Activated CD8-positive, alpha-beta memory T cell treated with anti-CD3 and anti-CD28 coated beads for 36 hours (primary cell): ENCODE data around the gene FAM98C. TPM values are rescaled to one million over a fixed set of nuclear protein-coding genes. Genes with fewer than 3 reads are reported as not detected.

Experiments
- CTCF ChIA-PET: fragments of 350-600 bp; sonication (Branson Sonifier 250); formaldehyde crosslinking; loops from one replicate; lab custom pipeline; 2021; ENCODE audit warnings: antibody characterized with exemption; lab: Charles Lee
- POLR2A ChIA-PET: fragments of 350-600 bp; sonication (Branson Sonifier 250); formaldehyde crosslinking; loops from one replicate; lab custom pipeline; 2021; ENCODE audit warnings: antibody characterized with exemption; lab: Charles Lee
- total RNA-seq, 2 experiments: library from RNA; stranded (reverse); gene quantifications; one replicate each; pipeline ENCODE4 v1.2.3, GENCODE V29; 2021

FAM98C gene
- total RNA-seq, 2 experiments from 2014 or later: 15.0 to 16.0 TPM

DNA sequence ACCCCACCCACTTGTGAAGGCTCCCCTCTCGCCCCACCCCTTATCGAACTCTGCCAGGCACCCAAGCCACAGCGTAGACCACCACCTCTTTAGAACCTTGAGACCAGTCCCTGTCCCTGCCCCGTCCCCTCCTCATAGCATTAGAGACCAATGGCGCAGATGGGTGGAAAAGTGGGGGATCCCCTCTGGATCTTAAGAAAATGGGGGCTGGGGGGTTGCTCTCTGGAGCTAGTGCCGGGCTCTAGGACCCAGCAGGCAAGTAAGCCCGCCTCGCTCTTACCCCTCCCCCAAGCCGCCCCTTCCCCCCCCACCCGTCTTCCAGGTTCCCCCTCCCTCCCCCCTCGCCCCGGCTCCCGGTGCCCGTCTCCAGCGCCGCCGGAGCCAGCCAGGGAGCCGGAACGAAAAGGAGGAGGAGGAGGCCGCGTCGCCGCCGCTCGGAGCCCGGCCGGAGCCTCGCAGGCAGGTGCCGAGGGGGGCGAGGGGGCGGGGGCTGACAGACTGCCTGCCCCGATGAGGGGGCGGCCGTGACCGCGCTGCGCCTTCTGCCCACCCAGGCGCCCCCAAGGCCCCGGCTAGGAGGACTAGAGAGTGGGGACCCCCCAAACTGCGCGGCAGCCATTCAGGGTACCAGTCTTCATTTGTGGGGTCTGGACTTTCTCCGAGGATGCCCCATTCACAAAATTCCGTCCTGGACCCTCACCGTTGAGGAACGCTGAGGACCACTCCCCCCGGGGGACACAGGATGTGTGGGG is 14.4 kb upstream of the FAM98C start, which contains the start of gene SPRED3:
Gene SPRED3 (plus strand): TSS at position 349 of the 752 bp plus-strand sequence. CDS start 1,606 bp downstream, outside the sequence.
- CTCF ChIA-PET: interaction anchor here (0.6 to 4.7 kb wide), 5 partner anchors 12 to 486 kb away, joined by 3 to 25 read pairs (median 4); partner anchors contain the start of genes CATSPERG and FAM98C
- POLR2A ChIA-PET: interaction anchor here (0.6 to 2.7 kb wide), 3 partner anchors 14 to 352 kb away, joined by 4 to 15 read pairs (median 5); partner anchors contain the start of genes FAM98C and PSMD8

- ChIA-PET CTCF (interaction anchor here (4.7 kb wide), 1 partner anchor 14 kb away, joined by 25 read pairs; the partner anchor contains the start of gene FAM98C), POLR2A (interaction anchor here (2.7 kb wide), 1 partner anchor 15 kb away, joined by 15 read pairs; the partner anchor contains the start of gene PSMD8)
Observed at GRCh38 chr19:38389101-38389925, 13.6 kb upstream of the FAM98C start.

DNA sequence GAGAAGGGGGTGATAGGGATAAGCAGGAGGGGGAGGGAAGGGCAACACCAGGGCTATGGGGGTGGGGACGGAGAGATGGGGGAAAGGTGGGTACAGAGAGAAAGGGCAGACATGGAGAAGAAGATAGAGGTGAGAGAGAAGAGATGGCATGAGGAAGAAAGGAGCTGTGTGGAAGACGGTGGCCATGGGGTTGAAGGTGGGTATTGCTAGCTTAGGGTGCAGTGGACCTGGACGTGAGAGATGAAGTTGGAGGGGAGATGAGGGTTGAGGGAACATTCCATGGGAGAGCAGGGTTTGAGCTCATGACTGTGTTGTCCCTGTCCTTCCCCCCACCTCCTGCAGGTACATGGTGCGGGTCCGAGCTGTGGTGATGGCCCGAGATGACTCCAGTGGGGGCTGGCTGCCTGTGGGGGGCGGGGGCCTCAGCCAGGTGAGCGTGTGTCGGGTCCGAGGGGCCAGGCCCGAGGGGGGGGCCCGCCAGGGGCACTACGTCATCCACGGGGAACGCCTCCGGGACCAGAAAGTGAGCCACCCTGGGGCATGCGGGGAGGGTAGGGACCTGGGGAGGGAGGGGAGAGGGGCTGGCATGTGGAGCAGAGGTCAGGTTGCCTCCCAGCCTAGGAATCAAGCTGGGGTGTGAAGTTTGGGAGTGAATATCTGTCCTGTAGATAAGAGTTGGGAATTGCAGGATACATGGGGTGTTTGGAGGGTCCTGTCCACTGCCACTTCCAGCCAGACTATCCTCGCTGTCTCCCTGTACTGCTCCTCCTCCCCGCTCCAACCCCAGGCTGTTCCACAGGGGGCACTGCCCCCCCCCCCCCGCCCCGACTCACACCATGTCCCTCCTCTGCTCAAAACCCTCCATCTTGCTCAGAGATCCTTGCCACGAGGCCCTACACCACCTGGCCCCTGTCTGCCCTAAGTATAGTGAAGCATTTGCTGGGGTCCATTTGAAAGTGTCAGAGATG is 12.7 kb upstream of the FAM98C start:
- ChIA-PET POLR2A (interaction anchor here (0.6 kb wide), 1 partner anchor 12 kb away, joined by 5 read pairs; the partner anchor contains the start of gene FAM98C), CTCF (interaction anchor here (4.7 kb wide), 1 partner anchor 13 kb away, joined by 25 read pairs; the partner anchor contains the start of gene FAM98C)

GRCh38 chr19:38391911-38392464 is 10.9 kb upstream of the FAM98C start:
- ChIA-PET CTCF (interaction anchor here (1.0 kb wide), 1 partner anchor 11 kb away, joined by 5 read pairs; the partner anchor contains the start of gene FAM98C), POLR2A (no interaction called here)

- ChIA-PET POLR2A (interaction anchor here (0.5 kb wide), 1 partner anchor 642 kb away, joined by 11 read pairs; no protein-coding TSS in a partner anchor), CTCF (interaction anchor here (1.0 kb wide), 1 partner anchor 10 kb away, joined by 5 read pairs; the partner anchor contains the start of gene FAM98C)
Observed at GRCh38 chr19:38392707-38393308, 10.1 kb upstream of the FAM98C start.

DNA sequence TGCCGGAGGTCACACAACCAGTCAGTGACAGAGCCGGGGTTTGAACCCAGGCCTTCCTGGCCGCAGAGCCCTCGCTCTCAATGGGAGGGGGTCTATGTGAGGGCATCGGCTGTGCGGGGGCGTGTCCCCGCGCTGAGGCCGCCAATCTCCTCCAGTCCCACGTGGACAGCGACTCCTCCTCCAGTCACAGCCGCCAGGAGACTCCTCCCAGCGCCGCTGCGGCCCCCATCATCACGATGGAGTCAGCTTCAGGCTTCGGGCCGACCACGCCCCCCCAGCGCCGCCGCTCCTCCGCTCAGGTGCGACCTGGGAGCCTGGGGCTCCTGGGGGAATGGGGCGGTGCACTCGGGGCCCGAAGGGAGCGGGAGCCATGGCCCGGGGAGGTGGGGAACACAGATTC is 8.4 kb upstream of the FAM98C start:
- POLR2A ChIA-PET: interaction anchor here (1.2 kb wide), 1 partner anchor 20 kb away, joined by 5 read pairs; the partner anchor contains the start of gene PSMD8
- CTCF ChIA-PET: interaction anchor here (0.5 to 2.4 kb wide), 3 partner anchors 8 to 21 kb away, joined by 4 to 7 read pairs (median 5); partner anchors contain the start of genes FAM98C and PSMD8

- ChIA-PET POLR2A (interaction anchor here (0.6 kb wide), 1 partner anchor 226 kb away, joined by 3 read pairs; no protein-coding TSS in a partner anchor), CTCF (interaction anchor here (0.5 to 2.4 kb wide), 5 partner anchors 8 to 1078 kb away, joined by 3 to 7 read pairs (median 4); partner anchors contain the start of genes MRPS12, PSMD8 and SARS2)
Observed at GRCh38 chr19:38395381-38396114, 7.3 kb upstream of the FAM98C start.

DNA sequence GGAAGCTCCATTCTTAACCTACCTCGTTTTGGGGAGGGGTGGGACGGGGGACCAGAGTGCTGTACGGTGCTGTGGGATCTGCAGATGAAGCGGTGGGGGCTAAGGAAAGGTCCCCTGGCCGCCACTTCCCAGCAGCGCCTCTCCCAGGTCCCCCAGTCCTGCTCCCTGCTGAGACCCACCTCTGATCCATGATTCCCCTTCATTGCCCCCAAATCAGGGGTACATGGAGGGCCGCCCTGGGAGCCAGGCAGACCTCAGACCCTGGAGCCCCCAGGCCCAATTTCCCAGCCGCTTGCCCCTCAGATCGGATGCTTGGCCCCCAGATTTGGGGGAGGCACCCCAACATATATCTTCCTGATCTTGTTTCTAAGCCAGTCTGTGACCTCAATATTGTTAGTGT is 3.8 kb upstream of the FAM98C start:
- POLR2A ChIA-PET: no interaction called here
- CTCF ChIA-PET: interaction anchor here (0.5 kb wide), 1 partner anchor 236 kb away, joined by 3 read pairs; no protein-coding TSS in a partner anchor

DNA sequence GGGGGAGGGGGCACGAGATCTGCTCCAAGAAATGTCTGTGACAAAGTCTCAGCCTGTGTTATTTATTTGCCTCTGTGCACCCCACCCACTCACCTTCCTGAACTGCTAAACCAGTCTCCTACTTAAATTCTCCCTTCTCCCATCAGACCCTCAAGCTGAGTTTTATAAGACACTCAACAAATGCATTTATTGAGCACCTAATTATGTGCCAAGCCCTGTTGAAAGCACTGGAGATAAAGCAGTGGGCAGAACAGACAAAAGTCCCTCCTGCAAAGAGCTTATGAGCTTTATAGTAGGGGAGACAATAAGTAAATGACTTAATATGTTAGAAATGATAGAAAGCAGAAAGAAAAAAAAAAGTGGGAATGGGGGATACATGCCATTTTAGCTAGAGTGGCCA is 3.4 kb upstream of the FAM98C start:
- ChIA-PET CTCF (interaction anchor here (0.5 to 1.5 kb wide), 2 partner anchors 12 to 235 kb away, joined by 3 to 4 read pairs; partner anchors contain the start of gene GGN), POLR2A (no interaction called here)

DNA sequence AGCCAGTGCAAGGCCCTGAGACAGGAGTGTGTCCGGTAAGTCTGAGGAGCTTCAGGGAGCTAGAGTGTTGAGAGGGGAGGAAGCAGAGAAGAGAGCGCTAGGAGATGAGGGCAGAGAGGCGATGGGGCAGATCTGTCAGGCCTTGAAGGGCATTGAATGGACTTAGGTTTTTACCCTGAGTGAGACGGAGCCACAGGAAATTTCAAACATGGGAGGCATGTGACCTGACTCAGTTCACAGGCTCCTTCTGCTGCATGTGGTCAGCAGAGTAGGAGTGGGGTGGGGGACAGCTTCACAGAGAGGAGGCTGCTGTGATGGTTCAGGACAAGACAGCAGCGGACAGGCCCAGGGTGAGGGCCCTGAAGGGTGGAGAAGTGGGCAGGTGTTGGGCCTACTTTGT is 2.5 kb upstream of the FAM98C start:
- ChIA-PET POLR2A (no interaction called here), CTCF (interaction anchor here (1.5 kb wide), 1 partner anchor 13 kb away, joined by 4 read pairs; the partner anchor contains the start of gene GGN)

DNA sequence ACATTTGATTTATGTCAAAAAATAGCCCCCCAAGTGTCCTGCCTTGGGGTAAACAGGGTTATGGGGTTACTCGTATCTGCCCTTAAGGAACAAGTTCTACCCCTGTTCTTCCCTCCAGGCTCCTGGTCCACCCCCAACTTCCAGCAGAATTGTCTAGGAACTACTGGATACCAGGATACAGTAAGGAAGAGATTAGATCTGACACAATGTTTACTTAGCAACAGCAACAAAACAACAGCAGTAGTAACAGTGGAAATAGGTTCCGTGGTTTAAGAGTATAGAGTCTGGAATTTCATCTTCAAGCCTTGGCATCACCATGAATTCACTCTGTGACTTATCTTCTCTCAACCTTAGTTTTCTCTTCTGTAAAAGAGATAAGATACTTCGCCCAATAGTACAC is 1.7 kb upstream of the FAM98C start:
- POLR2A ChIA-PET: no interaction called here
- CTCF ChIA-PET: interaction anchor here (1.5 kb wide), 1 partner anchor 13 kb away, joined by 4 read pairs; the partner anchor contains the start of gene GGN

DNA sequence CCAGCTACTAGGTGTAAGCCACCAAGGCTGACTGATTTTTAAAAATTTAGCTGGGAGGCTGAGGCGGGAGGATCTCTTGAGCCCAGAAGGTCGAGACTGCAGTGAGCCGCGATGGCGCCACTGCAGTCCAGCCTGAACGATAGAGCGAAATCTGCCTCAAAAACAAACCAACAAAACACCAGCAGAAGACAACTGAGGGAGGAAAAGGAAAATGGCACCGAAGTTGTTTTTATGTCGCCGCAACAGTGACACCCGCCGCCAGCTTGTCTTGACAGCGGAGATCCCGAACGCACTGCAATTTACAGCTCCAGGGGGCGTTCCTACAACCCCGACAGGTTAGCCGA is 298 bp upstream of the FAM98C start:
- CTCF ChIA-PET: interaction anchor here (0.6 to 2.0 kb wide), 29 partner anchors 8 to 530 kb away, joined by 3 to 25 read pairs (median 4); partner anchors contain the start of genes EIF3K, GGN, MAP4K1 and MRPS12
- POLR2A ChIA-PET: interaction anchor here (0.6 to 2.3 kb wide), 7 partner anchors 12 to 75 kb away, joined by 3 to 5 read pairs (median 3); partner anchors contain the start of genes GGN, PSMD8, RASGRP4 and SPRED3

GRCh38 chr19:38404858-38405257 is 2.0 kb downstream of the FAM98C start:
- CTCF ChIA-PET: interaction anchor here (1.4 kb wide), 1 partner anchor 229 kb away, joined by 5 read pairs; no protein-coding TSS in a partner anchor
- POLR2A ChIA-PET: no interaction called here

DNA sequence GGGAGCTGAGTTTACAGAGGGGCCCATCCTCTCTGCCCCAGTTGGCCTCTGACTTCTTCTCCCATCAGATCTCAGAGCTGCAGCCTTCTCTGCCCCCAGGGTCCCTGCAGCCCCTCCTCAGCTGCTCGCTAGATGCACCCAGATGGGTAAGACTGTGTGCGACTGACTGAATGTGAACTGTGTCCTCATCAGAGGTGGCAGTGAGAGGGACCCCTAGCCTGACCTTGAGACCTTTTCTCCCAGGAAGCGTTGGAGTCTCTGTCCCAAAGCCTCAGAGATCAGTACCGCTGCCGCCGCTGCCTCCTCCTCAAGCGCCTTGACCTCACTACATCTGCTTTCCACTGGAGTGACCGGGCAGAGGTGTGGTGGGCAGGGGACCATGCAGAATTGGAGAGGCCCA is 2.4 kb downstream of the FAM98C start:
- POLR2A ChIA-PET: no interaction called here
- CTCF ChIA-PET: interaction anchor here (1.4 kb wide), 1 partner anchor 229 kb away, joined by 5 read pairs; no protein-coding TSS in a partner anchor

DNA sequence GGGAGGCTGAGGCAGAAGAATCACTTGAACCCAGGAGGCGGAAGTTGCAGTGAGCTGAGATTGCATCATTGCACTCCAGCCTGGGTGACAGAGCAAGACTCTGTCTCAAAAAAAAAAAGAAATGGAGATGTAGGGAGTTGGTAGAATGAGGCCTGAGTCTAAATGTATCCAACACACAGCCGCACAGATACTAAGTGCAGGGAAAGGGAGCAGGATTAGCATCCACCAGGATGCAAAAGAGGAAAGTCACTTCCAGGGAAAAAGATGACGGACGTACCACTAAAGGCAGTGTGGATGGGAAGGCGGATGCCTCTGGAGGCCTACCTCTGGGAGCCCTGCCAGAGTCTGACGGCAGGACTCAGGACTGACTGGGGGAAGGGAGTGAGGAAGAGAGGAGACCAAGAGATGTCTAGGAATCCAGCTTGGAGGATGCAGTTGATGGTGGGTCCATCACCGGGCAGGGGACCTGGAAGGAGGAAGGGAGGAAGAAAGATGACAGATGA is 6.8 kb downstream of the FAM98C start:
- POLR2A ChIA-PET: no interaction called here
- CTCF ChIA-PET: no interaction called here
